Mesothelial cell of epicardium (in vitro differentiated cells): ENCODE results near the gene JPH2. TPM values are rescaled to one million over a fixed set of nuclear protein-coding genes. Genes with fewer than 3 reads are reported as not detected.

ENCODE experiments used
- DNase-seq, 2 experiments: peaks; one replicate each; pipeline ENCODE4 v3.0.0; 2021; ENCODE audit warnings: low spot score in 2 of 2; ENCODE audit not compliant: unreplicated experiment in 2 of 2
- H3K27ac Mint-ChIP-seq: 2 replicates; pipeline ENCODE4 v1.8.0; 2021; ENCODE audit warnings: mixed read lengths
- H3K27me3 Mint-ChIP-seq: 2 replicates; pipeline ENCODE4 v1.8.0; 2021; ENCODE audit warnings: low read depth, mixed read lengths
- H3K36me3 Mint-ChIP-seq: 2 replicates; pipeline ENCODE4 v1.8.0; 2021; ENCODE audit warnings: mixed read lengths
- H3K4me1 Mint-ChIP-seq: 2 replicates; pipeline ENCODE4 v1.8.0; 2021; ENCODE audit warnings: mixed read lengths
- H3K4me3 Mint-ChIP-seq: 2 replicates; pipeline ENCODE4 v1.8.0; 2021; ENCODE audit warnings: mild to moderate bottlenecking, moderate library complexity, mixed read lengths
- H3K9me3 Mint-ChIP-seq: 2 replicates; pipeline ENCODE4 v1.8.0; 2021; ENCODE audit warnings: mixed read lengths
- total RNA-seq: library from RNA; stranded (reverse); gene quantifications from 3 replicates; pipeline ENCODE4 v1.2.1, GENCODE V29; 2021
- TF ChIP-seq, protein P1 (sequence below): fragments of 200-600 bp; sonication (generic); IDR thresholded peaks from one replicate; pipeline ENCODE4 v1.5.0; 2021; ENCODE audit warnings: antibody characterized with exemption; ENCODE audit not compliant: unreplicated experiment

The JPH2 gene
- total RNA-seq, 1 donor from 2014 or later: 3.5 TPM

DNA sequence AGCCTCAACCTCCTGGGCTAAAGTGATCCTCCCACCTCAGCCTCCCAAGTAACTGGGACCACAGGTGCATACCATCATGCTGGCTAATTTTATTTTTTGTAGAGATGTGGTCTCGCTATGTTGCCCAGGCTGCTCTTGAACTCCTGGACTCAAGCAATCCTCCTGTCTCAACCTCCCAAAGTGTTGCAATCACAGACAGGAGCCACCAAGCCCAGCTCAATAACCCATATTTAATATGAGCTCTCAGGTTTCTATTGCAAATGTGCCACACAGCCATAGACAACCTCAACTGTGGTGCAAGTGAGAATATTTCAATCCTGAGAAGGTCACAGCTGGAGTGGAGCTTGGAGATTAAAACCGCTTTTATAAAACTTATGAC is 14.4 kb downstream of the JPH2 start:
- Mint-ChIP-seq H3K9me3 (no peaks in the 10 kb centered on the region), H3K36me3 (no peaks in the 10 kb centered on the region)
- no peak for DNase-seq

DNA sequence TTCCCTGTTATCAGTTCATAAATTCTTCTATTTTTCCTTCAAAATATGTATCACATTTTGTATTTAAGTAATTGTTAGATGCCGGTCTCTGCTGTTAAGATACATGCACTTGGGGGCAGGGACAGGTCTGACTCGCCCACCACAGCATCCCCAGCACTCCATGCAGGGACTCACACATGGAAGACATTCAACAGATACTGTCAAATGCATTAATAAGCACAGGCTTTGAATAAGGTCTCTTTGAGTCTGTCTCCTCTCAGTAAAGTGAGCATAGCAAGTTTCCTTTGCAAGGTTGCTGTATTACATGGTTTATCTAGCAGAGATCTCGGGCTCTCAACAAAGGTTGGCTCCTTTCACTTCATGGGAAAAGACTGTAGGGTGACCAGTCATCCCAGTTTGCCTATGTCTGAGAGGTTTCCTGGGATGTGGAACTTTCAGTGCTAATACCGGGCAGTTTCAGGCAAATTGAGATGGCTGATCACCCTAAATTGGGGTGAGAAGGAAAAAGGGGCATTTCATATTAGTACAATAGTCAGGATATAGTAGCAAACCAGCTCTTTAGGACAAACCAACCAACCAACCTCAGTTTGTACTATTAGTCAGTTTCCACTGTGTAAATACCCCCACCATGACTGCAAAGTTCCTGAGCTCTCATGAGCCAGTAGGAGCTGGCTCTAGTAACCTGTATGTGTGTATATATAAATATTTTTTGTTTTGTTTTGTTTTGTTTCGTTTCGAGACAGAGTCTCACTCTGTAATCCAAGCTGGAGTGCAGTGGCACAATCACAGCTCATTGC is 15.0 kb downstream of the JPH2 start:
- Mint-ChIP-seq H3K36me3 (no peaks in the 10 kb centered on the region), H3K27ac (no peak overlapping the region), H3K27me3 (no peaks in the 10 kb centered on the region), H3K4me3 (no peak overlapping the region), H3K4me1 (peaks cover 7% of the 10 kb centered on the region), H3K9me3 (no peaks in the 10 kb centered on the region)
- TF ChIP-seq, protein P1, sequence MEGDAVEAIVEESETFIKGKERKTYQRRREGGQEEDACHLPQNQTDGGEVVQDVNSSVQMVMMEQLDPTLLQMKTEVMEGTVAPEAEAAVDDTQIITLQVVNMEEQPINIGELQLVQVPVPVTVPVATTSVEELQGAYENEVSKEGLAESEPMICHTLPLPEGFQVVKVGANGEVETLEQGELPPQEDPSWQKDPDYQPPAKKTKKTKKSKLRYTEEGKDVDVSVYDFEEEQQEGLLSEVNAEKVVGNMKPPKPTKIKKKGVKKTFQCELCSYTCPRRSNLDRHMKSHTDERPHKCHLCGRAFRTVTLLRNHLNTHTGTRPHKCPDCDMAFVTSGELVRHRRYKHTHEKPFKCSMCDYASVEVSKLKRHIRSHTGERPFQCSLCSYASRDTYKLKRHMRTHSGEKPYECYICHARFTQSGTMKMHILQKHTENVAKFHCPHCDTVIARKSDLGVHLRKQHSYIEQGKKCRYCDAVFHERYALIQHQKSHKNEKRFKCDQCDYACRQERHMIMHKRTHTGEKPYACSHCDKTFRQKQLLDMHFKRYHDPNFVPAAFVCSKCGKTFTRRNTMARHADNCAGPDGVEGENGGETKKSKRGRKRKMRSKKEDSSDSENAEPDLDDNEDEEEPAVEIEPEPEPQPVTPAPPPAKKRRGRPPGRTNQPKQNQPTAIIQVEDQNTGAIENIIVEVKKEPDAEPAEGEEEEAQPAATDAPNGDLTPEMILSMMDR: no peak
- DNase-seq: no peak

More for the DNA sequence above, 14.4 kb downstream of the JPH2 start:
- Mint-ChIP-seq H3K27me3 (no peaks in the 10 kb centered on the region), H3K4me3 (no peak overlapping the region), H3K27ac (no peak overlapping the region), H3K4me1 (peaks cover 7% of the 10 kb centered on the region)
- TF ChIP-seq, protein P1: no peak

DNA sequence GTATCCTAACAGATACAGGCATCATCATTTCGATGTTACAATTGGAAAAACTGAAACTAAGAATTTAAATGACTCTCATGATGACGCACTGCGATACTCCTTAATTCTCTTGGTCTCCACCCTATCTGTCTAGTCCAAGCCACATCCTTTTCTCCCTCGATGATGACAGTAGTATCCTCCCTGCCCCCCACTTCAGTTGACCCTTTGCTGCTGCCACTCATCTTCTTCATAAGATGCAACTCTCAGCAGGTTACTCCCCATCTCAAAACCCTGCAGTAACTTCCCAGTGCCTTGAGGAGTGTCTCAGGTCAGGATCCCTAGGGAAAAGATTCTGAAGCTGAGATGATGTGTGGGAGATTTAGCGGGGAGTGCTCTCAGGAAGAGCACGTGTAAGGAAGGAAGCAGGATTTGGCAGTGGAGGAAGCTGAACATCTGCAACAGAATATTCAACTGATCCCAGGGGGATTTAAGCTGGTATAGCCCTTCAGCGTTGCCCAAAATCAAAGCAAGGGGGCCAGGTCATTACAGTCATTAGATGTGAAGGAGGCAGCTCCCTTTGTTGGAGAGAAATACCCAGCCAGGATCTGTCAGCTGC is 16.1 kb downstream of the JPH2 start:
- H3K27ac Mint-ChIP-seq: no peak overlapping the region
- no peaks in the 10 kb centered on the region for H3K9me3 Mint-ChIP-seq
- H3K36me3 Mint-ChIP-seq: no peaks in the 10 kb centered on the region
- H3K4me1 Mint-ChIP-seq: peaks cover 7% of the 10 kb centered on the region
- TF ChIP-seq, protein P1: no peak
- H3K27me3 Mint-ChIP-seq: no peaks in the 10 kb centered on the region
- H3K4me3 Mint-ChIP-seq: no peak overlapping the region
- no peak for DNase-seq

DNA sequence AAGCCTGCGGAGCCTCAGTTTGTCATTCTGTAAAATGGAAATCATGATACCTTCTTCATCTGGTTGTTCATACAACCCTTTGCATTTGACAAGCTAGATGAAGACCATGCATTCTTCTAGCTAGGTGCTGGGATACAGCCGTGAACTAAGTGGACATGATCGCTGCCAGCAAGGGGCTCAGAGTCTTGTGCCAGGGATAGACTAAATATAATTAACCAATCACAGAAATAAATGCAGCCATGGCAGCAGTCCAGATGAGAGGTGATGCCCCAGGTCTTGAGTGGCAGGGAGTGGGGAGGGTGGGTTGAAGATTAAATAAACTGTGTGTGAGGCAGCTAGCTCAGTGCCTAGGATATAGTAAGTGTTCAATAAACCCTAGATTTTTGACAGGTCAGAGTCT is 19.3 kb downstream of the JPH2 start:
- Mint-ChIP-seq H3K4me1 (peaks cover 7% of the 10 kb centered on the region), H3K27me3 (no peaks in the 10 kb centered on the region), H3K9me3 (peaks cover 4% of the 10 kb centered on the region), H3K27ac (no peak overlapping the region), H3K36me3 (no peaks in the 10 kb centered on the region), H3K4me3 (no peak overlapping the region)
- TF ChIP-seq, protein P1: no peak
- DNase-seq: no peak

DNA sequence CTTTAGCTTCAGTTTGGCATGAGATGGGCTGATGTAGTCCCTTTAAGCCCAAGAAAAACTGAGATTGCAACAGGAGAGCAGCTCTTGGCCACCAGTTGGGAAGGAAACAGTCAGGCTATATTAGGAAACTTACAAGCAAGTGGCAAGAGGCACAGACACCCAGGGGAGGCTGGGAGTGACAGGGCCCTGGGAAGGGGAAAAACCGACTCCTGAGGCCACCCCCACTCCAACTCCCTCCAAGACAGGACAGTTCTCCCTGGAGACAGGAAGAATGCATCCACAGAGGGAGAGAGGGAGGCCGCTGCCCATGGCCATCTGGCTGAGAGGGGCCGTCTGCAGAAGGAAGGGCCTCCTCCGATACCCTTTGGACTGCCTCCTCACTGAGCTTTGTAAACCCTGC is 20.5 kb downstream of the JPH2 start:
- DNase-seq: no peak
- TF ChIP-seq, protein P1: no peak
- no peak overlapping the region for H3K4me3 Mint-ChIP-seq
- H3K9me3 Mint-ChIP-seq: peaks cover 4% of the 10 kb centered on the region
- no peak overlapping the region for H3K27ac Mint-ChIP-seq
- no peaks in the 10 kb centered on the region for H3K27me3 Mint-ChIP-seq
- H3K4me1 Mint-ChIP-seq: peaks cover 2% of the 10 kb centered on the region
- H3K36me3 Mint-ChIP-seq: no peaks in the 10 kb centered on the region
